DMS53 (cell line): ENCODE results near the gene C1QTNF4.

Experiments used
- DNase-seq: peaks from one replicate; lab custom pipeline; 2025; lab: John Stamatoyannopoulos, UW

Gene C1QTNF4

GRCh38 chr11:47592970-47593369 is 1.2 kb downstream of the C1QTNF4 start:
- no peak for DNase-seq

- DNase-seq, result no peak
Measured at GRCh38 chr11:47592251-47592650, 2.0 kb downstream of the C1QTNF4 start.

GRCh38 chr11:47591764-47592163 is 2.4 kb downstream of the C1QTNF4 start:
- no peak for DNase-seq

GRCh38 chr11:47589977-47590861 is 4.0 kb downstream of the C1QTNF4 start:
- DNase-seq, result no peak

GRCh38 chr11:47589584-47589976 is 4.6 kb downstream of the C1QTNF4 start:
- no peak for DNase-seq

GRCh38 chr11:47589118-47589517 is 5.1 kb downstream of the C1QTNF4 start:
- DNase-seq, result no peak

GRCh38 chr11:47587723-47588326 is 6.4 kb downstream of the C1QTNF4 start:
- no peak for DNase-seq

- DNase-seq, result no peak
Measured at GRCh38 chr11:47587039-47587716, 7.0 kb downstream of the C1QTNF4 start.

GRCh38 chr11:47586098-47586855 is 7.9 kb downstream of the C1QTNF4 start, which contains the start of gene FAM180B:
TSS of gene FAM180B (plus strand) at chr11:47586678. CDS start at chr11:47586769, 91 bp downstream.
- DNase-seq, result no peak

GRCh38 chr11:47583844-47584243 is 10.4 kb downstream of the C1QTNF4 start:
- no peak for DNase-seq

GRCh38 chr11:47578524-47579494 is 15.4 kb downstream of the C1QTNF4 start, which contains the start of the genes KBTBD4 and NDUFS3:
TSS of gene KBTBD4 (minus strand) at chr11:47578970. CDS start at chr11:47578951, 19 bp downstream.
TSS of gene NDUFS3 (plus strand) at chr11:47579074. CDS start at chr11:47579092, 18 bp downstream.
- DNase-seq, result peak; percentile 90

GRCh38 chr11:47577460-47578041 is 16.7 kb downstream of the C1QTNF4 start:
- DNase-seq, result no peak

GRCh38 chr11:47573321-47573720 is 20.9 kb downstream of the C1QTNF4 start:
- no peak for DNase-seq

- DNase-seq, result no peak
Measured at GRCh38 chr11:47572715-47573255, 21.4 kb downstream of the C1QTNF4 start.

- DNase-seq, result no peak
Measured at GRCh38 chr11:47571895-47572294, 22.3 kb downstream of the C1QTNF4 start.

- DNase-seq, result no peak
Measured at GRCh38 chr11:47571357-47571729, 22.9 kb downstream of the C1QTNF4 start.

GRCh38 chr11:47570651-47571356 is 23.4 kb downstream of the C1QTNF4 start:
- DNase-seq, result no peak

GRCh38 chr11:47569646-47570045 is 24.6 kb downstream of the C1QTNF4 start:
- DNase-seq, result no peak

- peak; percentile 48 for DNase-seq
Measured at GRCh38 chr11:47566149-47566698, 28.0 kb downstream of the C1QTNF4 start.
